ENCODE results near the gene ZIM2.
"Not testable (repeated sequence)": the region's sequence is repeated elsewhere in the genome, so short reads cannot be mapped to it uniquely, and the experiment has no call there.

The ZIM2 gene

GRCh38 chr19:56858026-56858425 is 17.5 kb upstream of the ZIM2 start:
- TF ChIP-seq, protein P1, sequence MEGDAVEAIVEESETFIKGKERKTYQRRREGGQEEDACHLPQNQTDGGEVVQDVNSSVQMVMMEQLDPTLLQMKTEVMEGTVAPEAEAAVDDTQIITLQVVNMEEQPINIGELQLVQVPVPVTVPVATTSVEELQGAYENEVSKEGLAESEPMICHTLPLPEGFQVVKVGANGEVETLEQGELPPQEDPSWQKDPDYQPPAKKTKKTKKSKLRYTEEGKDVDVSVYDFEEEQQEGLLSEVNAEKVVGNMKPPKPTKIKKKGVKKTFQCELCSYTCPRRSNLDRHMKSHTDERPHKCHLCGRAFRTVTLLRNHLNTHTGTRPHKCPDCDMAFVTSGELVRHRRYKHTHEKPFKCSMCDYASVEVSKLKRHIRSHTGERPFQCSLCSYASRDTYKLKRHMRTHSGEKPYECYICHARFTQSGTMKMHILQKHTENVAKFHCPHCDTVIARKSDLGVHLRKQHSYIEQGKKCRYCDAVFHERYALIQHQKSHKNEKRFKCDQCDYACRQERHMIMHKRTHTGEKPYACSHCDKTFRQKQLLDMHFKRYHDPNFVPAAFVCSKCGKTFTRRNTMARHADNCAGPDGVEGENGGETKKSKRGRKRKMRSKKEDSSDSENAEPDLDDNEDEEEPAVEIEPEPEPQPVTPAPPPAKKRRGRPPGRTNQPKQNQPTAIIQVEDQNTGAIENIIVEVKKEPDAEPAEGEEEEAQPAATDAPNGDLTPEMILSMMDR (conservative IDR thresholded peaks at IDR 0.05), result no peak
- no peak overlapping the region for H3K27ac ChIP-seq

DNA sequence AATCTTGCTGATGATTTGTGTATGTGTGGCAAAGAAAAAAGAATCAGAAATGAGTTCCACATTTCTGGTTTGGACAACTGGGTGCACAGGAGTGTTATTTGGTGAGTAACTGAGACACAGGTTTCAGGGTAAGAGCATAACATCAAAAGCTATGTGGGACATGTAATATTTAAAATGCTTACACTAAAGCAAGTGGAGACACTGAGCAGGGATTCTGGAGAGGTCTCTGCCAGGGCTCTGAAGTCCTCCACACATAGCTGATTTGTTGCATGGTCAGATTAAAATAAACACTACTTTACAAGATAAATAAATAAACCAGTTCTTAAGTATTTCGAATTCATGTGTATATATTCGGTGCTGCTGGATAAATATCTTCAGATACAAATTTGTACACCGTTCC is 16.3 kb upstream of the ZIM2 start:
- H3K27ac ChIP-seq, result no peak overlapping the region
- TF ChIP-seq, protein P1 (conservative IDR thresholded peaks at IDR 0.05), result no peak

DNA sequence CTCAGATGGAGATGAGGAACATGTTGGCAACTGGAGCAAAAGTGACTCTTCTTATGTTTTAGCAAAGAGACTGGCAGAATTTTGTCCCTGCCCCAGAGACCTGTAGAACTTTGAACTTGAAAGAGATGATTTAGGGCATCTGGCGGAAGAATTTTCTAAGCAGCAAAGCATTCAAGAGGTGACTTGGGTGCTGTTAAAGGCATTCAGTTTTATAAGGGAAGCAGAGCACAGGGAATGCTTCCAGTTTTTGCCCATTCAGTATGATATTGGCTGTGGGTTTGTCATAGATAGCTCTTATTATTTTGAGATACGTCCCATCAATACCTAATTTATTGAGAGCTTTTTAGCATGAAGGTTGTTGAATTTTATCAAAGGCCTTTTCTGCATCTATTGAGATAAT is 11.8 kb upstream of the ZIM2 start:
- H3K27ac ChIP-seq, result not testable (repeated sequence)

DNA sequence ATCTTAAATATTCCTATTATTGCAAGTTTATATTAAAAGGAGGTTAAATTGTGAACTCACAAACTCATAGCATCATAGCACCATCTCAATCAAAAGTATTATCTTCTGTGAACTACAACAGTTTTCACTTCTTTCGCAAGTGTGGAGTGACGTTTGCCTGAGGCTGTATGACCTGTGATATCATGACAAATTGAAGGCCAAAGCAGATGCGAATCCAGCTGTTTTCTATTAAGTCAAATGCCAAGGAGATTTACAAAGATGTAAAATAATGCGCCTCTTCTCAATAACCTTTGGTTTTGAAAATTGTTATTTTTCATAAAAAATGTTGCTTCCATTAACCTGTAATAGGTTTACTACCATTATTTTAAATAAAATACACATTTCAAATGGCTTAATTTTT is 7.6 kb upstream of the ZIM2 start:
- H3K27ac ChIP-seq, result no peak overlapping the region
- TF ChIP-seq, protein P1 (conservative IDR thresholded peaks at IDR 0.05), result no peak

DNA sequence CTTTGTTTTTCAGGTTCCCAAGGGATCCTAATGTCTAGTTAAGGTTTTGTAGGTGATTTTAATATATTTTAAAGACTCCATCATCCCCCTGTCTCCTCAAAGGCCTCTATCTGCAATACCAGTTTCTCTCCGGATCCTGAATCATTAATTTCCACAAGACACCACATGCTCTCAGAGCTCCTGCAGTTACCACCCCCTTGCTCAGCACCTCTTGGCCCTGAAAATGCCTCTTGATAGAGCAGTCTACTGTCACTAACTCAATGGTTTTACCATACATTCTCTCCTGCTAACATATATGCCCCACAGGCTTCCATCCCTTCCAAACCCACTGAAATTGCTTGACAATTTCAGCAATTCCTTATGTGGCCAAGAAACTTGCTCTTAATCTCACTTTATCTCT is 1.9 kb upstream of the ZIM2 start:
- H3K27ac ChIP-seq, result no peak overlapping the region
- TF ChIP-seq, protein P1 (conservative IDR thresholded peaks at IDR 0.05), result no peak

DNA sequence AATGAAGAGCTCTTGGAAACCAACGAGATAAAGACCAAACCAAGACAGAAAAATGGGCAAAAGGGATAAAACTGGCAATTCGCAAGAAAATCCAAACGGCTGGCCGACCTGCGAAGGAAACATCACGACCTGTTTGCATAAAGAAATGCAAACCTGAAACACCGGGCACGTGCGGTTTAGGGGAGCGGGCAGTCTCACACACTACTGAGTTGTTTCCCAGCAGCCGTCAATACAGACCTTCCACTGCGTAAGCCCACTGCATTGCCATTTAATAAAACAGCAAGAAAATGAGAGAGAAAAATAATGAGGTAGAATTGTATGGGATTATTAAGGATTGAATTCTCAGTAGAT is 642 bp upstream of the ZIM2 start:
- H3K27ac ChIP-seq, result no peak overlapping the region
- TF ChIP-seq, protein P1 (conservative IDR thresholded peaks at IDR 0.05), result no peak

DNA sequence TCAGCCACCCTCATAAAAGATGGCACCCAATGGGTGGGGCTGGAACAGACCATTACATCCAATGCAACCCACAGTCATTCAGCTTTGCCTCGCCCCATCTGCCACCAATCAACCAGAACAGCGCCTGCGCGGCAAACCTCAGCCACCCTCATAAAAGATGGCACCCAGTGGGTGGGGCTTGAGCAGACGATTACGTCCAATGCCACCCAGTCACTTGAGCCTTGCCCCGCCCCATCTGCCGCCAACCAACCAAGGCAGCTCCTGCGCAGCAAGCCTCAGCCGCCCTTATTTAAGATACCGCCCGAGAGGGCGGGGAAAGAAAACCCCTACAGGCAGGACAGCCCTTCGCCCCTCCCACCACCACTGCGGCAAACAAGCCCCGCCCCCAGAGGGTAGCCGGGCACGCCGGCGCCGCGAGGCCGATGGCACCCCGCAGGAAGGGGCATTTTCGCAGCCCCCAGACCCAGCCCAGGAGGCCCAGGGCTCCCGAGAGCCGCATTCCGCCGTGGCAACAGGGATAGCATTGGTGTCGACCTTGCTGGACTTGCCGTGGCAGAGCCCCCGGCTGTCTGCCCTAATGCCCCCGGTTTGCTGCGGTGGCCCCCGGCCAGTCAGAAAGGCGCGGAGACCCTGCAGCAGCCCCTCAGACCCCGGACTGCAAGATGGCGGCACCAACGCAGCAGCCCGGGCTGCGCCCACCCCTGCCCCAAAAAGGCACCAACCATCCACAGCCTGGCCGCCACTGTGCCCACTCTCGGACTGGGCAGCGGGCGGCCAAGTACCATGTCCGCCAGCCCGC is 675 bp downstream of the ZIM2 start:
- TF ChIP-seq, protein P1 (conservative IDR thresholded peaks at IDR 0.05), result no peak
- H3K27ac ChIP-seq, result peak overlapping the region; percentile 50

DNA sequence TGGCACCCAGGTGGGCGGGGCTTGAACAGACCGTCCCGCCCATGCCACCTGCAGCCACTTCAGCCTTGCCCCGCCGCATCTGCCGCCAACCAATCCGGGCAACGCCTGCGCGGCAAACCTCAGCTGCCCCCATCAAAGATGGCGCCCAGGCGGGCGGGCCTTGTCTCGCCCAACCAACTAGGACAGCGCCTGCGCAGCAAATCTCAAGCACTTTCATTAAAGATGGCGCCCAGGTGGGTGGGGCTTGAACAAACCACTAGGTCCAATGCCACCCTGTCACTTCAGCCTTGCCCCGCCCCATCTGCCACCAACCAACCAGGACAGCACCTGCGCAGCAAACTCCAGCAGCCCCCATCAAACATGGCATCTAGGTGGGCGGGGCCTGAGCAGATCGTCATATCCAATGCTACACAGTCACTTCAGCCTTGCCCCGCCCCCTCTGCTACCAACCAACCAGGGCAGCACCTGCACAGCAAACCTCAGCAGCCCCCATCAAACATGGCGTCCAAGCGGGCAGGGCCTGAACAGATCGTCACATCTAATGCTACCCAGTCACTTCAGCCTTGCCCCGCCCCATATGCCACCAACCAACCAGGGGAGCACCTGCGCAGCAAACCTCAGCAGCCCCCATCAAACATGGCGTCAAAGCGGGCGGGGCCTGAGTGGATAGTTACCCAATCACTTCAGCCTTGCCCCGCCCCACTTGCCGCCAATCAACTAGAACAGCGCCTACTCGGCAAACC is 1.4 kb downstream of the ZIM2 start:
- H3K27ac ChIP-seq, result peak overlapping the region; percentile 82

More for the DNA sequence above, 1.4 kb downstream of the ZIM2 start:
- TF ChIP-seq, protein P1 (conservative IDR thresholded peaks at IDR 0.05), result no peak
